Breast epithelium (tissue), 4 donors: ENCODE results near the gene C1QTNF1. TPM values are rescaled to one million over a fixed set of nuclear protein-coding genes. Genes with fewer than 3 reads are reported as not detected.

Experiments
- DNase-seq, 2 donors: peaks; one replicate each; pipeline ENCODE4 v3.0.0-alpha.2; 2019; ENCODE audit warnings: low spot score in 2 of 2
- H3K27ac ChIP-seq, 2 donors: fragments of 200-600 bp; sonication (generic) in 1 of 2; one replicate each; pipeline ENCODE4 v1.5.1; 2016 to 2019; ENCODE audit warnings: mild to moderate bottlenecking in 1 of 2
- H3K27me3 ChIP-seq, 2 donors: fragments of 200-600 bp; sonication (generic) in 1 of 2; one replicate each; pipeline versions ENCODE4 v1.5.1 to v1.6.0; 2017 to 2019; ENCODE audit warnings: control low read depth in 1 of 2, mild to moderate bottlenecking in 1 of 2
- H3K36me3 ChIP-seq: fragments of 200-600 bp; one replicate; pipeline ENCODE4 v1.5.1; 2019
- H3K4me1 ChIP-seq, 2 donors: fragments of 200-600 bp; sonication (generic); one replicate each; pipeline ENCODE4 v1.5.1; 2016 to 2019; ENCODE audit warnings: control low read depth in 1 of 2
- H3K4me3 ChIP-seq, 3 donors: fragments of 200-600 bp; sonication (generic); 1 replicate in 2 of 3; 2 replicates in 1 of 3; pipeline ENCODE4 v1.5.1; 2016 to 2019; ENCODE audit warnings: mild to moderate bottlenecking in 3 of 3, moderate library complexity in 2 of 3
- H3K9me3 ChIP-seq, 2 donors: fragments of 200-600 bp; sonication (generic) in 1 of 2; one replicate each; pipeline ENCODE4 v1.5.1; 2016 to 2019; ENCODE audit warnings: control low read depth in 1 of 2
- POLR2A ChIP-seq: fragments of 450-650 bp; IDR thresholded peaks from one replicate; pipeline ENCODE4 v1.6.1; 2016; ENCODE audit warnings: antibody characterized with exemption, mild to moderate bottlenecking, moderate library complexity
- POLR2AphosphoS5 ChIP-seq, 3 donors: sonication (generic); formaldehyde crosslinking; IDR thresholded peaks; one replicate each; pipeline ENCODE4 v1.6.1; 2017; ENCODE audit warnings: antibody characterized with exemption in 3 of 3
- intact Hi-C: fragments of 100-400 bp; cut with DNase I; formaldehyde crosslinking; loops from one replicate; pipeline ENCODE4 v1.15.1; 2023; ENCODE audit warnings: low total_unique reads
- total RNA-seq, 3 donors: library from RNA; depleted of rRNA; stranded (reverse); fragments of >200 nt; gene quantifications; one replicate each; pipeline ENCODE4 v1.1.0, GENCODE V29; 2016
- TF ChIP-seq, protein P1 (sequence below), 3 donors: fragments of 450-650 bp; IDR thresholded peaks; one replicate each; pipeline ENCODE4 v1.5.1; 2016 to 2017; ENCODE audit warnings: antibody characterized with exemption in 3 of 3, mild to moderate bottlenecking in 3 of 3, moderate library complexity in 3 of 3

C1QTNF1 gene
- total RNA-seq, 3 donors from 2014 or later: 54.0 to 326 (median 61.9) TPM

DNA sequence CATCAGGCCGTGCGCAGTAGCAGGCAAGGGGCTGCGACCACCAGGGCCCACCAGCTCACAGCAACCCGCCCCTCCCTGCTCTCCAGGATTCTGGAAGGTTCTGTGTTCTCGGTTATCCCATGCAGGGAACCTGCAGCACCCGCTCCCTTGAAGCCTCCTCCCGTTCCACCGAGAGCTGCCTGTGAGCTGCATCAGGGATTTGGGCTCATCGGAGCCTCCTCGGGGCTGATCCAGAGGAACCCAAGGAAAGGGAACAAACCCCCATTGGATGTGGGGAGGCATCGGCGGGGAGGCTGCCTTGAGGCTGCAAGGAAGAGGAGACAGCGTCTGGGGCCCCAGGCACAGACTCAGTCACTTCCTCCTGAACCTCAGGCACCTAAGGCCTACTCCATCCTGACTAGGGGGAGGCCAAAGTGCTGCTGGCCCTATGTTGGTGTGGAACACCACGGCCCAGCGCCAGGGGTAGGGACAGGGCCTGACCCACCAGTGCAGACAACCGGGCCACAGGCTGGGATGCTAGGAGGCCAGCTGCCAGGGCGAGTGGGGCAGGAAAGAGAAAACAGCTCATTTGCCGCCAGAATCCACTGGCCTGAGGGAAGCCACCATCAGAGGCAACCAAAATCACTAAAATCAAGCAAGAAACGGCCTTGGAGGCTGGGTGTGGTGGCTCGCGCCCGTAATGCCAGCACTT is 29.8 kb upstream of the C1QTNF1 start:
- Histone ChIP-seq H3K36me3 (no peaks in the 10 kb centered on the region), H3K27ac (no peak overlapping the region), H3K4me1 (peaks cover 0 to 28% of the 10 kb centered on the region in 2 donors), H3K4me3 (no peak overlapping the region), H3K27me3 (no peaks in the 10 kb centered on the region), H3K9me3 (no peaks in the 10 kb centered on the region)
- TF ChIP-seq, protein P1, sequence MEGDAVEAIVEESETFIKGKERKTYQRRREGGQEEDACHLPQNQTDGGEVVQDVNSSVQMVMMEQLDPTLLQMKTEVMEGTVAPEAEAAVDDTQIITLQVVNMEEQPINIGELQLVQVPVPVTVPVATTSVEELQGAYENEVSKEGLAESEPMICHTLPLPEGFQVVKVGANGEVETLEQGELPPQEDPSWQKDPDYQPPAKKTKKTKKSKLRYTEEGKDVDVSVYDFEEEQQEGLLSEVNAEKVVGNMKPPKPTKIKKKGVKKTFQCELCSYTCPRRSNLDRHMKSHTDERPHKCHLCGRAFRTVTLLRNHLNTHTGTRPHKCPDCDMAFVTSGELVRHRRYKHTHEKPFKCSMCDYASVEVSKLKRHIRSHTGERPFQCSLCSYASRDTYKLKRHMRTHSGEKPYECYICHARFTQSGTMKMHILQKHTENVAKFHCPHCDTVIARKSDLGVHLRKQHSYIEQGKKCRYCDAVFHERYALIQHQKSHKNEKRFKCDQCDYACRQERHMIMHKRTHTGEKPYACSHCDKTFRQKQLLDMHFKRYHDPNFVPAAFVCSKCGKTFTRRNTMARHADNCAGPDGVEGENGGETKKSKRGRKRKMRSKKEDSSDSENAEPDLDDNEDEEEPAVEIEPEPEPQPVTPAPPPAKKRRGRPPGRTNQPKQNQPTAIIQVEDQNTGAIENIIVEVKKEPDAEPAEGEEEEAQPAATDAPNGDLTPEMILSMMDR (IDR thresholded peaks at IDR 0.05): no peak
- TF ChIP-seq POLR2AphosphoS5 (IDR thresholded peaks at IDR 0.05) (no peak), POLR2A (no peak)
- intact Hi-C loops: no loop called here
- peak in 1 of 2 donors; percentile 45 for DNase-seq

DNA sequence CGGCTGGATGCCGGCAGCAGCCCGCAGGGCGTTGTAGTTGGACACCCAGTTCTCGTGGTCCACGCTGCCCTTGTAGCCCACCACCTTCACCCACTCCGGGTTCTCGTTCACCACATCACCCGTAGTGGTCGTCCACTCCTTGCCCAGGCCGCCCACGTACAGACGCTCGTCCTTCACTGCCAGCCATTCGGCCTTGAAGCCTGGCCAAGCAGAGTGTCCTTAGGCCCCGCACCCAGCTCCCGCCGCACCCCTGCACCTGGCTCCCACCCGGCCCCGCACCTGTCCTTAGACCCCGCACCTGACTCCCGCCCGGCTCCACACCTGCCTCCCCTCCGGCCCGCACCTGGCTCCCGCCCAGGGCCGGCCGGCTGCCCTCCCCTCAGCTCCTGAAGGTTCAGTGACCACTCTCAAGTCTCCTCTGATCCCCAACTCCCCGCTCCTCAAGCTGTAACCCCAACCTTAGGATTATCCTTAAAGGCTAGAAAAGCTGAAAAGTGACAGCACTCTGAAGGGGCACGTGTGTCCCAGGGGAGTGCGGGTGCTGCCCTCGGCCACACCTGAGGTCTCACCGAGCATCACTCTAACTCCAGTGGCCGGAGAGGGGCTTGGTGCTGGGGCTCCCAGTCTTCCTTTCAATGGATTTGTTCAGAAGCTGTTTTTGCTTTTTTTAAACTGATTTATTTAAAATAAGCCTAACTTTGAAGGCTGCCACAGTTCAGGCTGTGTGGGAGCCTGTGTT is 28.8 kb upstream of the C1QTNF1 start:
- no peaks in the 10 kb centered on the region for H3K9me3 ChIP-seq
- H3K4me1 ChIP-seq: peaks cover 0 to 28% of the 10 kb centered on the region in 2 donors
- intact Hi-C loops: no loop called here
- TF ChIP-seq, protein P1 (IDR thresholded peaks at IDR 0.05): no peak
- no peak for TF ChIP-seq POLR2AphosphoS5 (IDR thresholded peaks at IDR 0.05)
- no peak for TF ChIP-seq POLR2A
- H3K27me3 ChIP-seq: no peaks in the 10 kb centered on the region
- H3K4me3 ChIP-seq: no peak overlapping the region
- peak in 1 of 2 donors; percentile 49 for DNase-seq
- no peaks in the 10 kb centered on the region for H3K36me3 ChIP-seq
- peak overlapping the region; percentile 69 to 77 for H3K27ac ChIP-seq

DNA sequence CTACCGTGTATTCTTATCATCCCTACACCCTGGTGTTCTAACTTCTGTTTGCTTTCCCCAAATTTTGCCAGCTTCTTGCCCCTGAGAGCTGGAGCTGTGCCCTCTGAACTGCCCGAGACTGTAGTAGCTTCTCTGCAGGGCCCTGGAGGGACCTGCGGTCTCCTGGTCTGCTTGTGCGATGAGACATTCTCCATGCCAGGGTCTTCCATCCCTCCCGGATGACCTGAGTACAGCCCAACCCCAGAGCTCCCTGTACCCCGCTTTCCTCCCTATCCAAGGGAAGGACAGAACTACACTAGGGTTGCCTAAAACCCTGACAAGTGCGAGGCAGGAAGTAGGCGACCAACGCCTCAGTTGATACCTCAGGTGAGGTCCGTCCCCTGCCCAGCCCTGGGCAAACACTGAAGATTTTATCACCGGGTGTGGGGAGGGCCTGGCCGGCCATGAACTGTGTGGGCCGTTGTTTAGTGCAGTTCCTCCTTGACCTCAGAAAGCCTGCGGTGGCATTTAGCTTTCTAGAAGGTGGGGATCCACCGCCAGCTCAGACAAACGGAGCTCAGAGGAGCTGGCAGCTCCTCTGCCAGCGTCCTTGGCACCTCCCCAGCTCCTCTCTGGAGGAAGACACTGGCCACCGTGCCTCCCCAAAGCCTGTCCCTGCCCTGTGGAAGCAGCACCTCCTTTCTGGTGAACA is 28.1 kb upstream of the C1QTNF1 start:
- intact Hi-C loops: no loop called here
- H3K4me1 ChIP-seq: peaks cover 0 to 28% of the 10 kb centered on the region in 2 donors
- DNase-seq: peak; percentile 75 to 76
- H3K9me3 ChIP-seq: no peaks in the 10 kb centered on the region
- no peaks in the 10 kb centered on the region for H3K27me3 ChIP-seq
- H3K4me3 ChIP-seq: no peak overlapping the region
- no peaks in the 10 kb centered on the region for H3K36me3 ChIP-seq
- peak overlapping the region; percentile 69 to 77 for H3K27ac ChIP-seq
- TF ChIP-seq, protein P1 (IDR thresholded peaks at IDR 0.05): no peak
- no peak for TF ChIP-seq POLR2A
- TF ChIP-seq POLR2AphosphoS5 (IDR thresholded peaks at IDR 0.05): no peak

DNA sequence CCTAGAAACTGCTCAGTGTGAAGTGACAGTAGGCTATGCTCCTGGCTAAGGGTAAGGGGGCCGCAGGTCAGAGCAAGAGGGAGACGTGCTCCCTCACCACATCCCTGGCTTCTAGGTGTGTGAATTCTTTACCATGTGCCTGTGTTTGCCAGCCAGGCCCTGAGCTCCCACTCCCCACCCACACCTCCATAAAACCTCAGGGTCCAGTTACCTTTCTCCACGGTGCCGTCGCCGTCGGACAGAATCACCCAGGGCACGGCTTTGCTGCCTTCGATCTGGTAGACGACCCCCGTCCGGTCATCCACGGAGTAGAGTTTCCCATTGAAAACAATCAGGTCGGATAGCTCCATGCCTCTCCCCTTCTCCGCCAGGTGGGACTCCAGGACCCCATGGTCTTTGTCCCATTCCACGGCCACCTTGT is 27.2 kb upstream of the C1QTNF1 start:
- no peaks in the 10 kb centered on the region for H3K9me3 ChIP-seq
- no peaks in the 10 kb centered on the region for H3K36me3 ChIP-seq
- TF ChIP-seq POLR2A (no peak), POLR2AphosphoS5 (IDR thresholded peaks at IDR 0.05) (no peak)
- TF ChIP-seq, protein P1 (IDR thresholded peaks at IDR 0.05): no peak
- H3K27ac ChIP-seq: peak overlapping the region; percentile 69 to 77
- no peak for DNase-seq
- H3K27me3 ChIP-seq: no peaks in the 10 kb centered on the region
- peaks cover 0 to 28% of the 10 kb centered on the region in 2 donors for H3K4me1 ChIP-seq
- intact Hi-C loops: no loop called here
- no peak overlapping the region for H3K4me3 ChIP-seq
